Subcutaneous adipose tissue (tissue), 4 donors: Measurements from ENCODE around the gene PLCB1. TPM values are rescaled to one million over a fixed set of nuclear protein-coding genes. Genes with fewer than 3 reads are reported as not detected.

Source experiments
- CTCF ChIP-seq: fragments of 450-650 bp; IDR thresholded peaks from one replicate; pipeline ENCODE4 v1.5.1; 2016; ENCODE audit warnings: low read depth, mild to moderate bottlenecking, control low read depth, antibody characterized with exemption, moderate library complexity
- total RNA-seq, 4 donors: library from RNA; depleted of rRNA; stranded (reverse); fragments of >200 nt; gene quantifications; one replicate each; pipeline ENCODE4 v1.1.0, GENCODE V29; 2016

PLCB1 gene
- total RNA-seq, 4 donors from 2014 or later: 14.1 to 26.7 (median 18.4) TPM

DNA sequence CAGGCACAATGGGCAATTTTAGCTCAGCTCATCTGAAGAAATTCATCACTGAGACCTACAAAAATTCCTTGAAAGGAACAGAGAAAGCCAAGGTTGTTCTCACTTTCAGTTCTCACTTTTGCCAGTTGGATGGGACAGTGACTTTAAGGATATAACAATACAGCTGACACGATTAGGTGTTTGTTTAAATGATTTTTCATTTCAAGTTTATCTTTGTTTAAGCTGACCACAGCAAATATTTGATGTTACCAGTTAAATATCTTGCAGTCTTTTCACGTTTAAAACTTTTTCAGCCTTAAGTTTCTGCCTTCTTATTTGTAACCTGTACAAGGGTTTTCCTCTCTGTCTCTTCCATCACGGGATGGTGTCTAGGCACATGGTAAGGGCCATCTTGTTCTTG lies 93.6 kb downstream of the PLCB1 start:
- TF ChIP-seq CTCF: no peak

GRCh38 chr20:8226106-8226505 lies 94.0 kb downstream of the PLCB1 start:
- TF ChIP-seq CTCF: no peak

- TF ChIP-seq CTCF: no peak
Observed at GRCh38 chr20:8227293-8227692, 95.2 kb downstream of the PLCB1 start.

DNA sequence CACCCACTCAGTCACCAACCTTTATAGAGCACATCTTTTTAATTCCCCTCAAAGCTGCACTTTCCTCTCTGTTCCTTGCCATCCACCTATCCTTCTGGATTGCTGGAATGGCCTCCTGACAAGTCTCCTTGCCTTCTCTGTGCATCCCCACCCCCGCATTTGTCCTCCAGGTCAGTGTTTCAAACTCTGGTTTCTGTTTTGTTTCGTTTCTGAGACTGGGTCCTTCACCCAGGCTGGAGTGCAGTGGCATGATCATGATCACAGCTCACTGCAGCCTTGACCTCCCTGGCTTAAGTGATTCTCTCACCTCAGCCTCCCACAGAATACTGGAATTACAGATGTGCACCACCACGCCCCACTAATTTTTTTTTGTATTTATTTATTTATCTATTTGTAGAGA lies 96.2 kb downstream of the PLCB1 start:
- TF ChIP-seq CTCF: no peak

GRCh38 chr20:8229090-8229489 lies 97.0 kb downstream of the PLCB1 start:
- TF ChIP-seq CTCF: no peak

- TF ChIP-seq CTCF: no peak
Observed at GRCh38 chr20:8231038-8231437, 99.0 kb downstream of the PLCB1 start.

- TF ChIP-seq CTCF: no peak
Observed at GRCh38 chr20:8232332-8232731, 100.3 kb downstream of the PLCB1 start.
